ENCODE measurements around the gene RABGAP1L.
A peak's percentile ranks its signal among the peaks of the same experiment; 100 is the strongest.

Gene RABGAP1L

GRCh38 chr1:174726167-174726879, 567.0 kb downstream of the RABGAP1L start:
- DNase-seq = peak; percentile 52

GRCh38 chr1:174726880-174727585, 567.7 kb downstream of the RABGAP1L start:
- DNase-seq = no peak

DNA sequence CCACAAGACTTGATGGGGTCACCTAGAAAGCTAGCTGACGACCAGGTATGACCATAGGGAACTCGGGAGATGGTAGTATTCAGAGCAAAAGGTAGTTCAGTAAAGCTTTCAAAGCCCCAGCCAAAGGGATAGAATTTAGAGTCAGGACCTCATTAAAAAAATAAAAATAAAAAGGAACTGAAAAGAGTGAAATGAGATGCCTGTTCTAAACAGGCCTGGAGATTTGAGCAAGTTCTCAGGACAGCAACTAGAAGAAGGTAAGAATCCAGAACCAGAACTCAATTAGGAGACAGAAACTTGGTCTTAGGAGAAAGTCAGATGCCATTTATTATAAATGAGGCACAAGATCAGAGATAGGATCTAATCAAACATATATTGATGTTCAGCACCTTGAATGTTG, 575.0 kb downstream of the RABGAP1L start:
- no peak for DNase-seq

DNA sequence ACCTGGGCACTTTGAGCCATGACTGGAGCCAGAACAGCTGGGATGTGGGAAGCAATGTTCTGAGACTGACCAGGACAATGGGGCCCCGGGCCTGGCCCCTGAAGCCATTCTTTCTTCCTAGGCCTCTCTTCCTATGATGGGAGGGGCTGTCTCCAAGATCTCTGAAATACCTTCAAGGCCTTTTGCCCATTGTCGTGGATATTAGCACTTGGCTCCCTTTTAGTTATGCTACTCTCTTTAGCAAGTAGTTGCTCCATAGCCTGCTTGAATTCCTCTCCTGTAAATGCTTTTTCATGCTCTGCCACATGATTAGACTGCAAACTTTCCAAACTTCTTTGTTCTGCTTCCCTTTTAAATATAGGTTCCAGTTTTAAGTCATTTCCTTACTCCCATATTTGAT, 577.5 kb downstream of the RABGAP1L start:
- DNase-seq = no peak

GRCh38 chr1:174740249-174740968, 581.1 kb downstream of the RABGAP1L start:
- DNase-seq = no peak

DNA sequence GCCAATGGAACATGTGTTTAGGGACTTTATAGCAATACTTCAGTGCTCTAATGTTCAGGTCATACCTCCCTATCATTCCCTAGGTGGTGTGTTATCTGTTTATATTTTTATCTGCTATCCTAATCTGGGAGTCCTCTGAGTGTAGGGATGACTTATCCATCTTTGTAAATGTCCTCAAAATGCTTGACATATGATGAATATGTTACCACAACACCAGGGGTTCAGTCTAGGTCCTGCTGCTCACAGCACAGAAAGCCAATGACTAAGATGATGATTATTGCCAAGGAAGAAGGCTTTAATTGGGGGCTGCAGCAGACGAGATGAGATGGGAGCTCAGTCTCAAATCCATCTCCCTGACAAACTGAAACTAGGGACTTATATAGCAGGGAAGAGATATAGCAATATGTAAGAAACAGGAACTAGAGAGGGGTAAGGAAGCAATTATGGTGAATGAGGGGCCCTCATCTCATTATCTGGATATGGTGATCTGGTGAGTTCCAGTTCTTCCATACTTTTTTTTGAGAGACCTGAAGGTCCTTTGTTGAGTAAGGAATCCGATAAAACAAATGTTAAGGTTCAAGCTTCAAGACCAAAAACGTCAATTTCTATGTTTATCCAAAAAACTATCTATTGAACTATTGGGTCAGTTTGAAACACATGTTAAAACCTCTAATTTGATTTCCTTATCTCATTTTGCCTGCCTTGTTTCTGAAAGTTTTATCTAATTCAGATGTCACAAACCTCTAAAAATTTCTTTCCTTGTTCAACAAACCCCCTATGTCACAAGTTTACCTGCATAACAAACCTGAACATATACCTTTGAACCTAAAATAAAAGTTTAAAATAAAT, 583.7 kb downstream of the RABGAP1L start:
- no peak for DNase-seq

GRCh38 chr1:174743654-174744561, 584.6 kb downstream of the RABGAP1L start:
- DNase-seq = peak; percentile 53

DNA sequence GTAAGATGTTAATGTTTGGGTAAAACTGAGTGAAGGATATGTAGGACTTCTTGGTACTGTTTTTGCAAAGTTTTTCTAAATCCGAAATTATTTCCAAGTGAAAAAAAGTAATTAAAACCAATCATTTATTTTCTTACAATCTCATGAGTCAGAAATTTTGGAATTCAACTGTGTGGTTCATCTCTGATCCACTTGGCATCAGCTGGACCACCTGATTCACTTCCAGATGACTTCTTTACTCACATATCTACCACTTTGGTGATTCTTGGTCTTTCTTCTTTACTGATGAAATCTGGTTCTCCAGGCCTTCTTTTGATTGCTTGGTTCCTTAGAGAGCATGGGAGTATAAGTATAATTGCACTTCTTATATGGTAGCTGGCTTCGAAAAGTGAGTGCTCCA, 585.6 kb downstream of the RABGAP1L start:
- DNase-seq = no peak

GRCh38 chr1:174746024-174746808, 586.9 kb downstream of the RABGAP1L start:
- peak; percentile 29 for DNase-seq

GRCh38 chr1:174747613-174748012, 588.3 kb downstream of the RABGAP1L start:
- no peak for DNase-seq

GRCh38 chr1:174748586-174748985, 589.3 kb downstream of the RABGAP1L start:
- DNase-seq = no peak

- DNase-seq = no peak
These were observed 593.8 kb downstream of the RABGAP1L start for GRCh38 chr1:174753131-174753530.

DNA sequence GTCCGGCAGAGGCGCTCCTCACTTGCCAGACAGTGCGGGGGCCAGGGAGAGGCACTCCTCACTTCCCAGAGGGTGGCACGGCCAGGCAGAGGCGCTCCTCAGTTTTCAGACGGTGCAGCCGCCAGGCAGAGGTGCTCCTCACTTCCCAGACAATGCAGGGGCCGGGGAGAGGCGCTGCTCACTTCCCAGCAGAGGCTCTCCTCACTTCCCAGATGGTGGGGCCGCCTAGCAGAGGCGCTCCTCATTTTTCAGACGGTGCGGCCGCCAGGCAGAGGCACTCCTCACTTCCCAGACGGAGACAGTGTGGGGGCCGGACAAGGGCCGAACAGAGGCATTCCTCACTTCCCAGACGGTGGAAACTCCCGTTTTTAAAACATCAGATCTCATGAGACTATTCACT, 602.0 kb downstream of the RABGAP1L start:
- no peak for DNase-seq

DNA sequence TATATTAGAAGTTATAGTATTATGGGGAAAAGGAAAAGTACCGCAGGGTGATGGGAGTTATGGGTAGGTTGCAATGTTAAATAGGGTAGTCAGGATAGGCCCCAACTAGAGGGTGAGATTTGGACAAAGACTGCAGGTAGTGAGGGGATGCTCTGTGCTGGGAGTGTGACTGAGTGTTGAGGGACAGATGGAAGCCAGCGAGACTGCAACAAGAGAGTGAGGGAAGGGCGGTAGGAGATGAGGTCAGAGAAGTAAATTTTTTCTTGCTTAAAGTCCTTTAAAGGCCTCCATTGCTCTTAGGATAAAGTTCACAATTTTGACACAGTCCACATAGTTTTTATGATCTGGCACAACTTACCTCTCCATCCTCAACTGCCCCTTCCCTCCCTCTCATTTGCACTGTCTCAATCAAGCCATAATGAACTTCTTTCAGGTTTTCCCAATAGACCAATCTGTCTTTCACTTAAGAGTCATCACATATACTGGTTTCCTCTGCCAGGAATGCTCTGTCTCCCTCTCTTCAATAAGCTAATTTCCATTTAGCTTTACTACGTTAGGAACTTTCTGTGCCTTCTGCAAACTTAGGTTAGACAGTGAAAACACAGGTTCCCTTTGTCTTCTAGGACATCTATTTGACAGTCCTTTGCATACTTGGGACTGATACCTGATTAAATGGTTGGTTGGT, 602.7 kb downstream of the RABGAP1L start:
- no peak for DNase-seq

GRCh38 chr1:174764191-174764590, 604.9 kb downstream of the RABGAP1L start:
- DNase-seq = no peak

- no peak for DNase-seq
These were observed 607.4 kb downstream of the RABGAP1L start for GRCh38 chr1:174766727-174767126.

GRCh38 chr1:174768516-174768915, 609.2 kb downstream of the RABGAP1L start:
- peak; percentile 25 for DNase-seq

DNA sequence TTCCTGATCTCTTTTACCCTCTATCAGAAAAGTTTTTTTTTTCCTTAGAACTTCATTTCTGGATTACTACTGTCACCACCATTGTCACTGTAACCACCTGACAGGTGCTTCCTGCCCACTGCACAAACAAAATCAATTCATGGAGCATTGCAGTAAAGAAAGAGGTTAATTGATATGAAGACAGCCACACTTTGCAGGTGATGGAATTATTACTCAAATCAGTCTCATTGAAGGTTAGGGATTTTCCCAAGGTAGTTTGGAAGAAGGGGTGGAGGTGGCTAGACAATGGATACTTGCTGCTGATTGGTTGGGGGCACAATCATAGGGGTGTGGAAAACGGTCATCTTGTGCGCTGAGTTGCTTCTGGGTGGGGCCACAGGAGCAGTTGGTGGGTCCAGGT, 609.6 kb downstream of the RABGAP1L start:
- DNase-seq = peak; percentile 51

DNA sequence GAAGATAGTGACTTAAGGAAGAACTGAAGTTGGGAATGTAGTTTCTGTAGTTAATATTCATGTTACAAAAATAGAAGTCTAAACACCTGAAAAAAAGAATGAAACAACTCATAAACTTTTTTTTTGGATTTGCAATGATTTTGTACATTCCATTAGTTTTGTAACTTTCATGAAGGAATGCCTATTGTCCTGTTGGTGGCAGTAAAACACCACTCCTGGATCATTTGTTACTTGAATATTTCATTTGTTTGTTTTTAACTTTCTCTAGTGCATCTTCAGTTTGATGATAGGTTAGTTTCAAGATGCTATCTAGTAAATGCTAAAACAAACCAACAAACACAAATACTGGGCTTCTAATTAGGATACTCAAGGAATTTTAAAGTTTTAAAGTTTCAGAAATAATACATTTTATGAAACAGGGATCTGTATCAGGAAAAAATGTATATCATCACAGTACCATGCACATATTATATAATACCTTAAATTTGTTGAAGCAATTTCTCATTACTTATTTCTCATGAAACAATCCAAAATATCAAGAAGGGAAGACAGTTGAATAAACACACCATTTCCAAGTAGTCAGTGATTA, 610.7 kb downstream of the RABGAP1L start:
- peak; percentile 73 for DNase-seq

- DNase-seq = no peak
These were observed 616.3 kb downstream of the RABGAP1L start for GRCh38 chr1:174775621-174776020.

Measured in NCI-H69 (cell line).